ENCODE measurements around the gene NCSTN.

- no peak for TF ChIP-seq POLR2A (IDR thresholded peaks at IDR 0.05)
- no peak for TF ChIP-seq CTCF (IDR thresholded peaks at IDR 0.05)
- no peak for TF ChIP-seq POLR2AphosphoS5 (IDR thresholded peaks at IDR 0.05; ENCODE audit: insufficient read depth in 1 of 2, low read depth in 1 of 2)
Measured at GRCh38 chr1:160340146-160340545, 3.0 kb upstream of the NCSTN start.
